ENCODE measurements around the gene SPRYD7.
"Not testable (repeated sequence)": the region's sequence is repeated elsewhere in the genome, so short reads cannot be mapped to it uniquely, and the experiment has no call there.

Gene SPRYD7

GRCh38 chr13:49936075-49936967, at the start of gene SPRYD7:
SPRYD7 (minus strand) TSS chr13:49936340; CDS start chr13:49936235, 105 bp downstream.
- DNase-seq (ENCODE audit: low read depth), result peak; percentile 93

- DNase-seq (ENCODE audit: low read depth), result no peak
These were observed 49.0 kb upstream of the SPRYD7 start for GRCh38 chr13:49985129-49985528.

GRCh38 chr13:49980266-49980665, 44.1 kb upstream of the SPRYD7 start:
- no peak for DNase-seq (ENCODE audit: low read depth)

GRCh38 chr13:49977992-49978391, 41.9 kb upstream of the SPRYD7 start:
- DNase-seq (ENCODE audit: low read depth), result no peak

GRCh38 chr13:49976314-49977258, 40.4 kb upstream of the SPRYD7 start:
- peak; percentile 30 for DNase-seq (ENCODE audit: low read depth)

- DNase-seq (ENCODE audit: low read depth), result no peak
These were observed 39.7 kb upstream of the SPRYD7 start for GRCh38 chr13:49975826-49976225.

- no peak for DNase-seq (ENCODE audit: low read depth)
These were observed 36.6 kb upstream of the SPRYD7 start for GRCh38 chr13:49972709-49973108.

GRCh38 chr13:49967456-49967855, 31.3 kb upstream of the SPRYD7 start:
- no peak for DNase-seq (ENCODE audit: low read depth)

- no peak for DNase-seq (ENCODE audit: low read depth)
These were observed 22.2 kb upstream of the SPRYD7 start for GRCh38 chr13:49958321-49958720.

GRCh38 chr13:49956131-49956530, 20.0 kb upstream of the SPRYD7 start:
- no peak for DNase-seq (ENCODE audit: low read depth)

- no peak for DNase-seq (ENCODE audit: low read depth)
These were observed 18.7 kb upstream of the SPRYD7 start for GRCh38 chr13:49954674-49955455.

- no peak for DNase-seq (ENCODE audit: low read depth)
These were observed 17.4 kb upstream of the SPRYD7 start for GRCh38 chr13:49953560-49953959.

- no peak for DNase-seq (ENCODE audit: low read depth)
These were observed 15.8 kb upstream of the SPRYD7 start for GRCh38 chr13:49951754-49952535.

- not testable (repeated sequence) for DNase-seq (ENCODE audit: low read depth)
These were observed 12.7 kb upstream of the SPRYD7 start for GRCh38 chr13:49948777-49949270.

GRCh38 chr13:49939321-49939720, 3.2 kb upstream of the SPRYD7 start:
- DNase-seq (ENCODE audit: low read depth), result no peak

GRCh38 chr13:49938921-49939320, 2.8 kb upstream of the SPRYD7 start:
- no peak for DNase-seq (ENCODE audit: low read depth)

- no peak for DNase-seq (ENCODE audit: low read depth)
These were observed 2.2 kb upstream of the SPRYD7 start for GRCh38 chr13:49938314-49938713.

GRCh38 chr13:49936968-49937273, 781 bp upstream of the SPRYD7 start:
- no peak for DNase-seq (ENCODE audit: low read depth)

GRCh38 chr13:49935171-49936074, 717 bp downstream of the SPRYD7 start:
- peak; percentile 12 for DNase-seq (ENCODE audit: low read depth)

GRCh38 chr13:49933511-49933910, 2.6 kb downstream of the SPRYD7 start:
- no peak for DNase-seq (ENCODE audit: low read depth)
